NCI-H345 treated with DMSO at 0.1 percent for 48 hours (cell line): Measurements from ENCODE around the gene CEP78.
A peak's percentile ranks its signal among the peaks of the same experiment; 100 is the strongest.
"Not testable (repeated sequence)": the region's sequence is repeated elsewhere in the genome, so short reads cannot be mapped to it uniquely, and the experiment has no call there.

ENCODE experiments used
- DNase-seq: peaks from one replicate; lab custom pipeline; 2025; ENCODE audit not compliant: unreplicated experiment; lab: John Stamatoyannopoulos, UW

The CEP78 gene

GRCh38 chr9:78284181-78284580 lies 48.3 kb downstream of the CEP78 start:
- not testable (repeated sequence) for DNase-seq

- no peak for DNase-seq
Measured at GRCh38 chr9:78286125-78286524, 50.2 kb downstream of the CEP78 start.

- no peak for DNase-seq
Measured at GRCh38 chr9:78286946-78287388, 51.1 kb downstream of the CEP78 start.

- DNase-seq: peak; percentile 52
Measured at GRCh38 chr9:78288214-78288892, 52.5 kb downstream of the CEP78 start.

- no peak for DNase-seq
Measured at GRCh38 chr9:78289474-78289873, 53.6 kb downstream of the CEP78 start.

GRCh38 chr9:78291240-78291925 lies 55.5 kb downstream of the CEP78 start:
- DNase-seq: no peak

- peak; percentile 29 for DNase-seq
Measured at GRCh38 chr9:78292026-78292425, 56.2 kb downstream of the CEP78 start.

- no peak for DNase-seq
Measured at GRCh38 chr9:78292716-78293497, 57.0 kb downstream of the CEP78 start.

GRCh38 chr9:78294290-78295176 lies 58.7 kb downstream of the CEP78 start:
- DNase-seq: no peak

- DNase-seq: no peak
Measured at GRCh38 chr9:78295177-78295575, 59.3 kb downstream of the CEP78 start.

GRCh38 chr9:78295731-78296130 lies 59.9 kb downstream of the CEP78 start:
- DNase-seq: no peak

GRCh38 chr9:78296201-78296892 lies 60.5 kb downstream of the CEP78 start:
- no peak for DNase-seq

- DNase-seq: peak; percentile 92
Measured at GRCh38 chr9:78296893-78297671, 61.2 kb downstream of the CEP78 start, which contains the start of gene PSAT1. Gene PSAT1 (plus strand): TSS chr9:78297125. CDS start chr9:78297211, 86 bp downstream.

- no peak for DNase-seq
Measured at GRCh38 chr9:78297672-78297961, 61.7 kb downstream of the CEP78 start.

GRCh38 chr9:78298046-78298765 lies 62.3 kb downstream of the CEP78 start:
- no peak for DNase-seq

GRCh38 chr9:78300209-78300608 lies 64.3 kb downstream of the CEP78 start:
- no peak for DNase-seq

GRCh38 chr9:78301466-78301865 lies 65.6 kb downstream of the CEP78 start:
- no peak for DNase-seq

- DNase-seq: no peak
Measured at GRCh38 chr9:78303377-78304062, 67.6 kb downstream of the CEP78 start.
